HFF-Myc (cell line): Measurements from ENCODE around the gene CDK5RAP3.
"Not testable (repeated sequence)": the region's sequence is repeated elsewhere in the genome, so short reads cannot be mapped to it uniquely, and the experiment has no call there.

Experiments used
- DNase-seq: peaks from one replicate; pipeline ENCODE4 v3.0.0-alpha.2; 2011; ENCODE audit warnings: low read depth; ENCODE audit errors: extremely low read depth
- H3K4me3 ChIP-seq: replicated peaks from 2 replicates; pipeline ENCODE4 v1.5.1; 2011; ENCODE audit warnings: low read depth, mild to moderate bottlenecking, control low read depth, low read length
- TF ChIP-seq, protein P1 (sequence below): IDR thresholded peaks from 2 replicates; pipeline ENCODE4 v1.5.1; 2012; ENCODE audit warnings: mild to moderate bottlenecking, low read depth, low read length, control low read depth; ENCODE audit errors: missing control alignments

Gene CDK5RAP3

DNA sequence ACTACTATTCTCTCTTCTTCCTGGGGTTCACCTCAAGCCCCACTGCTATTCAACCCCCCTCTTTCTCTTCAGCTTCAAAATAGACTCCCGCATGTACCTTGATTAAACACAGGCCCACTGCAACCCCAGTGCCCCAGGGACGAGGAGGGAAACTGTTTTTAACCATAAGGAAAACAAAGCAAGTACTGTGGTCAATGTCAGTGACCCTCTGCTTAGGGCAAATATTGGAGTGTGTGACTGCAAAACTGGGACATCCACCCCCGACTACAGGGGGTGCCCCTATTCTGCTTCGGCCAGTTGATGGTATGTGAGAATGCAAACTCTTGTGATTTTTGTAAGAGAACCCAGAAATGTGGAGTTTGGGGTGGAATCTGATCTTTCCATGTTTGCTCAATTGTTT lies 39.1 kb upstream of the CDK5RAP3 start:
- H3K4me3 ChIP-seq: no peak overlapping the region
- TF ChIP-seq, protein P1, sequence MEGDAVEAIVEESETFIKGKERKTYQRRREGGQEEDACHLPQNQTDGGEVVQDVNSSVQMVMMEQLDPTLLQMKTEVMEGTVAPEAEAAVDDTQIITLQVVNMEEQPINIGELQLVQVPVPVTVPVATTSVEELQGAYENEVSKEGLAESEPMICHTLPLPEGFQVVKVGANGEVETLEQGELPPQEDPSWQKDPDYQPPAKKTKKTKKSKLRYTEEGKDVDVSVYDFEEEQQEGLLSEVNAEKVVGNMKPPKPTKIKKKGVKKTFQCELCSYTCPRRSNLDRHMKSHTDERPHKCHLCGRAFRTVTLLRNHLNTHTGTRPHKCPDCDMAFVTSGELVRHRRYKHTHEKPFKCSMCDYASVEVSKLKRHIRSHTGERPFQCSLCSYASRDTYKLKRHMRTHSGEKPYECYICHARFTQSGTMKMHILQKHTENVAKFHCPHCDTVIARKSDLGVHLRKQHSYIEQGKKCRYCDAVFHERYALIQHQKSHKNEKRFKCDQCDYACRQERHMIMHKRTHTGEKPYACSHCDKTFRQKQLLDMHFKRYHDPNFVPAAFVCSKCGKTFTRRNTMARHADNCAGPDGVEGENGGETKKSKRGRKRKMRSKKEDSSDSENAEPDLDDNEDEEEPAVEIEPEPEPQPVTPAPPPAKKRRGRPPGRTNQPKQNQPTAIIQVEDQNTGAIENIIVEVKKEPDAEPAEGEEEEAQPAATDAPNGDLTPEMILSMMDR: no peak
- DNase-seq: no peak

DNA sequence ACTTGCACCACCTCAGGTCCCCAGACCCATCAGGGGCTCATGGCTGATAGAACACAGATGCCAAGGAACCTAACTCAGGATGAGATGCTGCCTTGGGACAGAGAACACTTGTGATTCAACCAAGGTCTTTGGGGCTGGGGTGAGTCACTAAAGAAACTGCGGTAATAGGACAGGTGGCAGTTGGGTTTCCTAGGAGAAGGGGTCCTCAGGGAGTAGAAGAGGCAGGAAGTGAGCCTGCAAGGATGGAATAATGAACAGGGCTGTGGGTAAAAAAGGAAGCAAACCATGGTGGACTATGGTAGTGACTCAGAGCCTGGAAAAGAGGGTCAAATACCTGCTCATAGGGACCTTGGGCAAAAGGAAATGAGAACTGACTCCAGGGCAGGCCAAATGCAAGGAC lies 36.1 kb upstream of the CDK5RAP3 start:
- TF ChIP-seq, protein P1: no peak
- H3K4me3 ChIP-seq: no peak overlapping the region
- DNase-seq: no peak

DNA sequence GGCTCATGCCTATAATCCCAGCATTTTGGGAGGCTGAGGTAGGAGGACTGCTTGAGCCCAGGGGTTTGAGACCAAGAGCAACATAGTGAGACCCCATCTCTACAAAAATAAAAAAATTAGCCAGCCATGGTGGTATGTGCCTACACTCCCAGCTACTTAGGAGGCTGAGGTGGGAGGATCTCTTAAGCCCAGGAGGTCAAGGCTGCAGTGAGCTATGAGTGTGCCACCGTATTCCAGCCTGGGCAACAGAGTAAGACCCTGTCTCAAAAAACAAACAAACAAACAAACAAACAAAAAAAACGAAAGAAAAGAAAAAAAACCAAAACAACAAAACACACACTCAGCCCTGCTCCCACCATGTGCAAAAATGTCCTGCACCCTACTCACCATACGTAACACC lies 35.4 kb upstream of the CDK5RAP3 start:
- DNase-seq, H3K4me3 ChIP-seq: not testable (repeated sequence)

DNA sequence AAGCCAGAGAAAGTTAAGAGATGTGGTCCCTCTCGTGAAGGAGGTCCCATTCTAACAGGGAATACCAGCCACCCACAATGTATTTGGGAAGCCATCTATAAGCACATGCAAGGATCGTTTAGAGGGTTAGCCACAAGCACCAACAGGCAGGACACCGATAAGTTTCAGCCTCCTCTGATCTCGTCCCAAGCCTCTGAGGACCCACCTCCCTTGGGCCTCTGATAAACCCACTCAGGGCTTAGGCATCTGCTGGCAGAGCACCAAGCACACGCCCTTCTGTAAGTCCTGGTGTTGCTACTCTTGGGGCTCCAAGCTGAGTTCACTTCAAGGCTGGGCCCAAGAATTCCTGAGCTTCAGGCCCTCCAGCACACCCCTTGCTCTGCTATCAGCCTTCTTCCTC lies 35.0 kb upstream of the CDK5RAP3 start:
- TF ChIP-seq, protein P1: no peak
- peak; percentile 43 for DNase-seq
- no peak overlapping the region for H3K4me3 ChIP-seq

- no peak overlapping the region for H3K4me3 ChIP-seq
- no peak for DNase-seq
- TF ChIP-seq, protein P1: no peak
Observed at GRCh38 chr17:47937941-47938340, 33.0 kb upstream of the CDK5RAP3 start.

GRCh38 chr17:47941246-47942095 lies 29.4 kb upstream of the CDK5RAP3 start, which contains the start of gene PNPO:
Gene PNPO (plus strand): TSS chr17:47941571. CDS start chr17:47941676, 105 bp downstream.
- TF ChIP-seq, protein P1: no peak
- DNase-seq: peak; percentile 100
- H3K4me3 ChIP-seq: peak within 1 kb of the TSS; percentile 88

GRCh38 chr17:47942096-47942510 lies 28.8 kb upstream of the CDK5RAP3 start:
- DNase-seq: no peak
- H3K4me3 ChIP-seq: peak overlapping the region; percentile 88
- TF ChIP-seq, protein P1: no peak
